A673 (cell line): ENCODE results near the gene HOXA3.

ENCODE experiments used
- CTCF ChIP-seq: fragments of 300-800, 200-600 bp; sonication (generic); conservative IDR thresholded peaks from 2 replicates; pipeline ENCODE4 v1.5.1; 2017; ENCODE audit warnings: low read depth, mild to moderate bottlenecking, antibody characterized with exemption, low read length, moderate library complexity, mixed read lengths
- EZH2 ChIP-seq: fragments of 200-600 bp; sonication (generic); IDR thresholded peaks from 2 replicates; pipeline ENCODE4 v1.6.1; 2017; ENCODE audit warnings: borderline replicate concordance, low read depth, mild to moderate bottlenecking, mixed read lengths, antibody characterized with exemption, low read length; ENCODE audit not compliant: poor library complexity, severe bottlenecking

- TF ChIP-seq CTCF (no peak), EZH2 (no peak)
Measured at GRCh38 chr7:27114881-27115220, 37.5 kb downstream of the HOXA3 start.
